Keratinocyte (primary cell): ENCODE results near the gene ARHGAP15.

ENCODE experiments used
- CTCF ChIP-seq, 3 experiments: IDR thresholded peaks in 1 of 3; conservative IDR thresholded peaks in 1 of 3; optimal IDR thresholded peaks in 1 of 3; 2 replicates in 2 of 3; 3 replicates in 1 of 3; pipeline versions ENCODE3 to v1.5.1; 2011; ENCODE audit warnings: low read length in 3 of 3, mild to moderate bottlenecking in 3 of 3, moderate library complexity in 2 of 3, control low read depth in 1 of 3, inconsistent platforms in 1 of 3; ENCODE audit not compliant: insufficient read depth in 2 of 3; ENCODE audit errors: extremely low read depth in 1 of 3
- EZH2 ChIP-seq: IDR thresholded peaks from one replicate; pipeline ENCODE4 v1.6.1; 2012; ENCODE audit warnings: inconsistent platforms, mild to moderate bottlenecking, low read length, moderate library complexity

- TF ChIP-seq CTCF (optimal IDR thresholded peaks at IDR 0.05 in 1 of 3, IDR thresholded peaks at IDR 0.05 in 1 of 3, conservative IDR thresholded peaks at IDR 0.05 in 1 of 3; ENCODE audit: extremely low read depth in 1 of 3, insufficient read depth in 2 of 3, low read length in 3 of 3) (no peak), EZH2 (no peak)
These were observed 479.5 kb downstream of the ARHGAP15 start for GRCh38 chr2:143608758-143609157.
